Measurements from ENCODE around the gene TOP2B. TPM values are rescaled to one million over a fixed set of nuclear protein-coding genes. Genes with fewer than 3 reads are reported as not detected.

TOP2B gene
- polyA plus RNA-seq, 1 experiment = 13.6 TPM

DNA sequence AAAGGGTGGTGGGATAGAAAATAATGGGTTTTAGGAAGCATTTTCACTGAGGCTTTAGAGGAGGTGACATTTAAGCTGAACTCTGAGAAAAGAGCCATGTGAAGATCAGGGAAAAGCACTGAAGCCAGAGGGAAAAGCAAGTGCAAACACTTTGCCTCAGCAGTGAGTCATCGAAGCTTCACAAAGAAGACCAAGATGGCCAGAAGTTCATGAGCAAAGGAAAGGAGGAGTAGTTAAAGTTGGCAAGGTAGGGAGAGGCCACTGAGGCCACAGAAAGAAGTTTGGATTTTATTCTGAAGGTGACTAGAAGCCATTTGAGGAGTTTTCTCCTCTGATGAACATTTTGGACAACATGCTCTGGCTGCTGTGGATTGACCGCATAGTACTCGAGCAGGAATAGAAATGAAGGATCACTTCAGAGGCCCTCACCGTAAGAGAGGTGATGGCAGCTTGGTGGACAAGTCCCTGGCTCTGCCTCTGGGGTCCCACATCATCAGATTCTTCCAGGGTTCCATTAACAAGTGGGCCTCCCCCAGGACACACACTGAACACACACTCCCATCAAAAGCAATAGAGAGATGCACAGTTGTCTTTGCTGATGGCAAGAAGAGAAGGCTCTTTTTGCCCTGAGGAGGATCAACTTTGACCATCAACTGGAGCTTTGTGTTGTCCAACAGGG is 75.5 kb downstream of the TOP2B start:
- TF ChIP-seq, protein P1, sequence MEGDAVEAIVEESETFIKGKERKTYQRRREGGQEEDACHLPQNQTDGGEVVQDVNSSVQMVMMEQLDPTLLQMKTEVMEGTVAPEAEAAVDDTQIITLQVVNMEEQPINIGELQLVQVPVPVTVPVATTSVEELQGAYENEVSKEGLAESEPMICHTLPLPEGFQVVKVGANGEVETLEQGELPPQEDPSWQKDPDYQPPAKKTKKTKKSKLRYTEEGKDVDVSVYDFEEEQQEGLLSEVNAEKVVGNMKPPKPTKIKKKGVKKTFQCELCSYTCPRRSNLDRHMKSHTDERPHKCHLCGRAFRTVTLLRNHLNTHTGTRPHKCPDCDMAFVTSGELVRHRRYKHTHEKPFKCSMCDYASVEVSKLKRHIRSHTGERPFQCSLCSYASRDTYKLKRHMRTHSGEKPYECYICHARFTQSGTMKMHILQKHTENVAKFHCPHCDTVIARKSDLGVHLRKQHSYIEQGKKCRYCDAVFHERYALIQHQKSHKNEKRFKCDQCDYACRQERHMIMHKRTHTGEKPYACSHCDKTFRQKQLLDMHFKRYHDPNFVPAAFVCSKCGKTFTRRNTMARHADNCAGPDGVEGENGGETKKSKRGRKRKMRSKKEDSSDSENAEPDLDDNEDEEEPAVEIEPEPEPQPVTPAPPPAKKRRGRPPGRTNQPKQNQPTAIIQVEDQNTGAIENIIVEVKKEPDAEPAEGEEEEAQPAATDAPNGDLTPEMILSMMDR (IDR thresholded peaks at IDR 0.05; ENCODE audit: insufficient read depth, low read depth, low read length) = no peak
- ChIA-PET POLR2A (no interaction called here), CTCF (interaction anchor here (1.0 to 2.3 kb wide), 2 partner anchors 15 to 552 kb away, joined by 4 to 6 read pairs; no protein-coding TSS in a partner anchor)
- no peak overlapping the region for H3K4me3 ChIP-seq (ENCODE audit: low read depth, low read length)
- no peak for DNase-seq (ENCODE audit: low read depth)
- H3K27me3 ChIP-seq (ENCODE audit: control insufficient read depth, insufficient read depth, low read length) = no peaks in the 10 kb centered on the region
- no peaks in the 10 kb centered on the region for H3K36me3 ChIP-seq (ENCODE audit: control insufficient read depth, insufficient read depth, low read length)

DNA sequence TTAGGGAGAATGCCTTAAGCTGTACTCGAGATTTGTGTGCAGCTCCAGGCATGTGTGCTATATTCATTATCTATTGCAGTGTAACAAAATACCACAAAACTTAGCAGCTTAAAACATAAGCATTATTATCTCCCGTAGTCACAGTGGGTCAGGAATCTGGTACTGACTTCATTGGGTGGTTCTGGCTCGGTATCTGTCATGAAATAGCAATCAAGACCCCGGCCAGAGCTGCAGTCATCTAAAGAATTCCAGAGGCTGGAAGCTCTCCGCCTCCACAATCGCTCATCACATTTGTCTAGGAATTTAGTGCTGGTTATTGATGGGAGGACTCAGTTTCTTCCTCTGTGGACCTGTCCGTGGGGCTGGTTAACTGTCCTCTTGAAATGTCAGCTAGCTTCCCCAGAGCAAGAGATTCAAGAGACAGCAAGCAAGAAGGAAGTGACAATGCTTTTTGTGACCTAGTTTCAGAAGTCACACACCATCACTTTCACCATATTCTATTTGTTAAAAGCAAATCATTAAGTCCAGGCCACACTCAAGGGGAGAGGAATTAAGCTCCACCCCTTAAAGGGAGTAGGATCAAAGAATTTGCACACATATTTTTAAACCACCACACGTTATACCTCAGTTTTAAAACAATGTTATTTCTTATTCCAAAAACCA is 76.1 kb downstream of the TOP2B start:
- ChIA-PET POLR2A (interaction anchor here (0.5 kb wide), 1 partner anchor 124 kb away, joined by 3 read pairs; no protein-coding TSS in a partner anchor), CTCF (interaction anchor here (1.0 to 2.3 kb wide), 3 partner anchors 13 to 551 kb away, joined by 4 to 6 read pairs (median 4); no protein-coding TSS in a partner anchor)
- Histone ChIP-seq H3K4me3 (ENCODE audit: low read depth, low read length) (no peak overlapping the region), H3K36me3 (ENCODE audit: control insufficient read depth, insufficient read depth, low read length) (no peaks in the 10 kb centered on the region), H3K27me3 (ENCODE audit: control insufficient read depth, insufficient read depth, low read length) (no peaks in the 10 kb centered on the region)
- TF ChIP-seq, protein P1 (IDR thresholded peaks at IDR 0.05; ENCODE audit: insufficient read depth, low read depth, low read length) = no peak
- DNase-seq (ENCODE audit: low read depth) = no peak

DNA sequence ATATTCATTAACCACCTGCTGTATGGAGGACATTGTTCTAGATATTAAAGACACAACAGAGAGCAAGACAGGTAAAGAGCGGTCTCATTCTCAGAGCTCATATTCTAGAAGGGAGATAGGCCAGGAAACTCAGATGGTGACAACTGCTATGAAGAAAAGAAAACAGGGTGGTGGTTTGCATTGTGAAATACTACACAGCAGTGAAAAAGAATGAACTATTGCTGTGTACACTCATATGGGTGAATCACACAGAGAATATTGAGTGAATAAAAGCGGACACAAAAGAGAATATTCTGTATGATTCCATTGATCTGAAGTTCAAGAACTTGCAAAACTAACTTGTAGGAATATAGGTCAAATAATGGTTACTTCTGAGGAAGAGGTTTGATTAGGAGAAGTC is 76.7 kb downstream of the TOP2B start:
- Histone ChIP-seq H3K4me3 (ENCODE audit: low read depth, low read length) (no peak overlapping the region), H3K27me3 (ENCODE audit: control insufficient read depth, insufficient read depth, low read length) (no peaks in the 10 kb centered on the region), H3K36me3 (ENCODE audit: control insufficient read depth, insufficient read depth, low read length) (no peaks in the 10 kb centered on the region)
- DNase-seq (ENCODE audit: low read depth) = no peak
- CTCF ChIA-PET = interaction anchor here (1.2 to 2.3 kb wide), 3 partner anchors 12 to 79 kb away, joined by 4 to 6 read pairs (median 4); no protein-coding TSS in a partner anchor
- TF ChIP-seq, protein P1 (IDR thresholded peaks at IDR 0.05; ENCODE audit: insufficient read depth, low read depth, low read length) = no peak
- POLR2A ChIA-PET = interaction anchor here (0.5 kb wide), 1 partner anchor 124 kb away, joined by 3 read pairs; no protein-coding TSS in a partner anchor

- Histone ChIP-seq H3K36me3 (ENCODE audit: control insufficient read depth, insufficient read depth, low read length) (no peaks in the 10 kb centered on the region), H3K27me3 (ENCODE audit: control insufficient read depth, insufficient read depth, low read length) (no peaks in the 10 kb centered on the region), H3K4me3 (ENCODE audit: low read depth, low read length) (no peak overlapping the region)
- POLR2A ChIA-PET = no interaction called here
- CTCF ChIA-PET = interaction anchor here (1.1 to 2.6 kb wide), 4 partner anchors 8 to 79 kb away, joined by 3 to 7 read pairs (median 4); no protein-coding TSS in a partner anchor
- TF ChIP-seq, protein P1 (IDR thresholded peaks at IDR 0.05; ENCODE audit: insufficient read depth, low read depth, low read length) = no peak
- no peak for DNase-seq (ENCODE audit: low read depth)
These were observed 77.2 kb downstream of the TOP2B start for GRCh38 chr3:25587526-25587925.

DNA sequence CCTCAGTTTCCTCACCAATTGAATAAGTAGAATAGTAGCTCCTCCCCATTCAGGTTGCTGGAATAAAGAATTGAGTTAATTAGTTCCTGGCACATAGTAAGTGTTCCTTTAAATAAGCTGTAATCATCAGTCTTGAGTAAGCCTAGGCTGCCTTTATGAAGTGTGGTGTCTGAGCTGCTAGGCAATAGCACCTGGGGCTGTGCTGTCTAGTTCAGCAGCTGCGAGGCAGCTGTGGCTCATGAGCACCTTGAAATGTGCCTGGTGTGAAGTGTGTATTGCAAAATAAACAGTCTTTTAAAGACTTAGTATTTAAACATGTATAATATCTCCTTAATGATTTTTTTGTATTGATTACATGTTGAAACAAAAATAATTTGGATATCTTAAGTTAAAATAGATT is 77.6 kb downstream of the TOP2B start:
- H3K4me3 ChIP-seq (ENCODE audit: low read depth, low read length) = no peak overlapping the region
- TF ChIP-seq, protein P1 (IDR thresholded peaks at IDR 0.05; ENCODE audit: insufficient read depth, low read depth, low read length) = no peak
- POLR2A ChIA-PET = no interaction called here
- H3K27me3 ChIP-seq (ENCODE audit: control insufficient read depth, insufficient read depth, low read length) = no peaks in the 10 kb centered on the region
- H3K36me3 ChIP-seq (ENCODE audit: control insufficient read depth, insufficient read depth, low read length) = no peaks in the 10 kb centered on the region
- no peak for DNase-seq (ENCODE audit: low read depth)
- CTCF ChIA-PET = interaction anchor here (0.6 to 2.6 kb wide), 5 partner anchors 8 to 133 kb away, joined by 3 to 7 read pairs (median 4); no protein-coding TSS in a partner anchor
